Panc1 (cell line): Measurements from ENCODE around the gene CACNA1B. TPM values are rescaled to one million over a fixed set of nuclear protein-coding genes. Genes with fewer than 3 reads are reported as not detected.

Experiments used
- ATAC-seq: fragments of 200-7000 bp; cut with Tn5 transposase; 2 replicates; pipeline ENCODE4 v1.9.1; 2020; ENCODE audit warnings: mild to moderate bottlenecking, moderate library complexity
- BruUV-seq: library from RNA; stranded (reverse); fragments of 400-500 nt; replicated peaks from 2 replicates; lab custom pipeline; 2021; lab: Mats Ljungman, UMichigan
- CTCF ChIA-PET: fragments of 300-600 bp; sonication (Branson Sonifier 250); formaldehyde crosslinking; loops from one replicate; lab custom pipeline; 2022; ENCODE audit warnings: antibody characterized with exemption; lab: Charles Lee
- POLR2A ChIA-PET: fragments of 300-600 bp; sonication (Branson Sonifier 250); formaldehyde crosslinking; loops from one replicate; lab custom pipeline; 2022; ENCODE audit warnings: antibody characterized with exemption; lab: Charles Lee
- DNase-seq: peaks from one replicate; pipeline ENCODE4 v3.0.0-alpha.2; 2010; ENCODE audit warnings: low read depth, low spot score
- H3K27ac ChIP-seq: 2 replicates; pipeline ENCODE4 v1.5.1; 2011; ENCODE audit warnings: mild to moderate bottlenecking, low read length, inconsistent platforms
- H3K27me3 ChIP-seq: fragments of 200-500 bp; sonication (Bioruptor generic); 2 replicates; pipeline ENCODE4 v1.6.0; 2014; ENCODE audit warnings: low read length, inconsistent platforms; ENCODE audit not compliant: control insufficient read depth, insufficient read depth
- H3K36me3 ChIP-seq: fragments of 200-500 bp; sonication (Bioruptor generic); 2 replicates; pipeline ENCODE4 v1.5.1; 2014; ENCODE audit warnings: inconsistent platforms, mild to moderate bottlenecking, low read length, moderate library complexity; ENCODE audit not compliant: control insufficient read depth, insufficient read depth
- H3K4me1 ChIP-seq: 2 replicates; pipeline ENCODE4 v1.5.1; 2011; ENCODE audit warnings: inconsistent platforms, mild to moderate bottlenecking, low read length, moderate library complexity; ENCODE audit not compliant: control insufficient read depth, insufficient read depth
- H3K4me3 ChIP-seq, 2 experiments: 2 replicates each; pipeline ENCODE4 v1.5.1; 2011 to 2012; ENCODE audit warnings: low read depth in 2 of 2, low read length in 2 of 2, mild to moderate bottlenecking in 2 of 2, inconsistent platforms in 1 of 2, moderate library complexity in 1 of 2
- H3K9me3 ChIP-seq: fragments of 200-500 bp; sonication (Bioruptor generic); 2 replicates; pipeline ENCODE4 v1.5.1; 2014; ENCODE audit warnings: low read depth, mild to moderate bottlenecking, inconsistent platforms, low read length, moderate library complexity; ENCODE audit not compliant: control insufficient read depth, insufficient read depth
- CTCF ChIP-seq: fragments of 450-650 bp; IDR thresholded peaks from 2 replicates; pipeline ENCODE4 v1.5.1; 2017; ENCODE audit warnings: mild to moderate bottlenecking
- POLR2AphosphoS5 ChIP-seq: IDR thresholded peaks from 2 replicates; pipeline ENCODE4 v1.6.1; 2012; ENCODE audit warnings: mild to moderate bottlenecking, low read depth, low read length, moderate library complexity
- SIN3A ChIP-seq: IDR thresholded peaks from 2 replicates; pipeline ENCODE4 v1.6.1; 2012; ENCODE audit warnings: low read depth, mild to moderate bottlenecking, low read length, moderate library complexity, borderline replicate concordance; ENCODE audit not compliant: insufficient read depth
- TCF7L2 ChIP-seq: IDR thresholded peaks from 2 replicates; pipeline ENCODE4 v1.6.1; 2011; ENCODE audit warnings: mild to moderate bottlenecking, low read depth, low read length, inconsistent platforms
- in situ Hi-C: cut with HindIII; loops from 2 replicates; pipeline ENCODE4 v1.10.0; 2016; ENCODE audit warnings: low sequenced_read_pairs, low pct_unique_long_range_greater_than_20kb
- intact Hi-C: fragments of 100-400 bp; cut with micrococcal nuclease; formaldehyde crosslinking; loops from one replicate; pipeline ENCODE4 v1.10.0; 2022; ENCODE audit not compliant: unreplicated experiment
- total RNA-seq: library from RNA; stranded (reverse); gene quantifications from one replicate; pipeline ENCODE4 v1.2.1, GENCODE V29; 2021; ENCODE audit not compliant: unreplicated experiment
- TF ChIP-seq, protein P1 (sequence below), 2 experiments: IDR thresholded peaks; 2 replicates each; pipeline ENCODE4 v1.6.1; 2011 to 2012; ENCODE audit warnings: low read depth in 2 of 2, control low read depth in 1 of 2, low read length in 1 of 2, mild to moderate bottlenecking in 1 of 2, moderate library complexity in 1 of 2; ENCODE audit not compliant: insufficient read depth in 1 of 2

CACNA1B gene
- total RNA-seq, 1 experiment from 2014 or later, result 0.49 TPM

- POLR2A ChIA-PET, result no interaction called here
- H3K27me3 ChIP-seq, result no peaks in the 10 kb centered on the region
- DNase-seq (no peak), ATAC-seq (no peak)
- H3K9me3 ChIP-seq, result no peaks in the 10 kb centered on the region
- in situ Hi-C loops, result no loop called here
- CTCF ChIA-PET, result no interaction called here
- intact Hi-C loops, result no loop called here
- no peak overlapping the region for H3K4me3 ChIP-seq
- no TSS peak for BruUV-seq
- no peaks in the 10 kb centered on the region for H3K4me1 ChIP-seq
- no peak overlapping the region for H3K27ac ChIP-seq
- no peaks in the 10 kb centered on the region for H3K36me3 ChIP-seq
- TF ChIP-seq, protein P1, sequence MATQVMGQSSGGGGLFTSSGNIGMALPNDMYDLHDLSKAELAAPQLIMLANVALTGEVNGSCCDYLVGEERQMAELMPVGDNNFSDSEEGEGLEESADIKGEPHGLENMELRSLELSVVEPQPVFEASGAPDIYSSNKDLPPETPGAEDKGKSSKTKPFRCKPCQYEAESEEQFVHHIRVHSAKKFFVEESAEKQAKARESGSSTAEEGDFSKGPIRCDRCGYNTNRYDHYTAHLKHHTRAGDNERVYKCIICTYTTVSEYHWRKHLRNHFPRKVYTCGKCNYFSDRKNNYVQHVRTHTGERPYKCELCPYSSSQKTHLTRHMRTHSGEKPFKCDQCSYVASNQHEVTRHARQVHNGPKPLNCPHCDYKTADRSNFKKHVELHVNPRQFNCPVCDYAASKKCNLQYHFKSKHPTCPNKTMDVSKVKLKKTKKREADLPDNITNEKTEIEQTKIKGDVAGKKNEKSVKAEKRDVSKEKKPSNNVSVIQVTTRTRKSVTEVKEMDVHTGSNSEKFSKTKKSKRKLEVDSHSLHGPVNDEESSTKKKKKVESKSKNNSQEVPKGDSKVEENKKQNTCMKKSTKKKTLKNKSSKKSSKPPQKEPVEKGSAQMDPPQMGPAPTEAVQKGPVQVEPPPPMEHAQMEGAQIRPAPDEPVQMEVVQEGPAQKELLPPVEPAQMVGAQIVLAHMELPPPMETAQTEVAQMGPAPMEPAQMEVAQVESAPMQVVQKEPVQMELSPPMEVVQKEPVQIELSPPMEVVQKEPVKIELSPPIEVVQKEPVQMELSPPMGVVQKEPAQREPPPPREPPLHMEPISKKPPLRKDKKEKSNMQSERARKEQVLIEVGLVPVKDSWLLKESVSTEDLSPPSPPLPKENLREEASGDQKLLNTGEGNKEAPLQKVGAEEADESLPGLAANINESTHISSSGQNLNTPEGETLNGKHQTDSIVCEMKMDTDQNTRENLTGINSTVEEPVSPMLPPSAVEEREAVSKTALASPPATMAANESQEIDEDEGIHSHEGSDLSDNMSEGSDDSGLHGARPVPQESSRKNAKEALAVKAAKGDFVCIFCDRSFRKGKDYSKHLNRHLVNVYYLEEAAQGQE (IDR thresholded peaks at IDR 0.05; ENCODE audit: insufficient read depth in 1 of 2, low read depth in 2 of 2, low read length in 1 of 2), result no peak
- TF ChIP-seq POLR2AphosphoS5, result no peak
- TF ChIP-seq TCF7L2, result no peak
- TF ChIP-seq SIN3A, result no peak
- TF ChIP-seq CTCF, result no peak
These were observed 130.6 kb downstream of the CACNA1B start for GRCh38 chr9:138007918-138008841.

GRCh38 chr9:138009016-138009802, 131.6 kb downstream of the CACNA1B start:
- ATAC-seq (no peak), DNase-seq (no peak)
- CTCF ChIA-PET, result no interaction called here
- POLR2A ChIA-PET, result no interaction called here
- no peak overlapping the region for H3K27ac ChIP-seq
- TF ChIP-seq, protein P1 (IDR thresholded peaks at IDR 0.05; ENCODE audit: insufficient read depth in 1 of 2, low read depth in 2 of 2, low read length in 1 of 2), result no peak
- TF ChIP-seq POLR2AphosphoS5 (no peak), SIN3A (no peak), CTCF (no peak), TCF7L2 (no peak)
- no peaks in the 10 kb centered on the region for H3K36me3 ChIP-seq
- H3K4me3 ChIP-seq, result no peak overlapping the region
- BruUV-seq, result no TSS peak
- H3K9me3 ChIP-seq, result no peaks in the 10 kb centered on the region
- H3K27me3 ChIP-seq, result no peaks in the 10 kb centered on the region
- intact Hi-C loops (no loop called here), in situ Hi-C loops (no loop called here)
- no peaks in the 10 kb centered on the region for H3K4me1 ChIP-seq
